ENCODE results near the gene SLC7A6OS. TPM values are rescaled to one million over a fixed set of nuclear protein-coding genes. Genes with fewer than 3 reads are reported as not detected.

SLC7A6OS gene
- total RNA-seq, 1 experiment from 2014 or later, result 12.1 TPM

DNA sequence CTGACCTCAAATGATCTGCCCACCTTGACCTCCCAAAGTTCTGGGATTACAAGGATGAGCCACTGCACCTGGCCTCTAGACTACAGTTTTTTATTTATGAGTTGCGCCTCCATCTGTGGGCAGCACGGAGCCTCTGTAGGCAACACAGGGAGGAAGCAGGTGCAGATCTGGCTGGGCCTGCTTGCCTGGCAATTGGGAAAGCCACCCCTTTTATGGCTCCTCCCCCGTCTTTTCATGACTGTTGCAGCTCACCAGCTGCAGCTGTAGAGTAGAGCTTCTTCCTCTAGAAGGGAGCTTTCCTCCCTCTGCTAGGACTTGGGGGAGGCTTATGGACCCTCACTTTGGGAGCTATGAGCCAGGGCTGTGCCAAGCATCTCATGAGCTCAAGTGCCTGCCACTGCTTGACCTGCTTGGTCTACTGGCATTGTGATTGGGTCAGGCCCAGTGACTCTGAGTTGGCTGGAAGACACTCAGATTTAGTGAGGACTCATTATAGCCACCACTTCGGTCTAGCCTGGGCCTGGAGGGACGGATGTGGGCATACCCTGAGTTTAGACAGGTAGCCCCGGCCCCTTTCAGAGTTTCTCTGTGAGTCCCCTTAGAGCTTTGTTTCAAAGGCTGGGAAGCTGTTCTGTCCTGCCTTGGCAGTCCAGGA is 53.4 kb downstream of the SLC7A6OS start:
- DNase-seq (ENCODE audit: low read depth), result peak; percentile 79

DNA sequence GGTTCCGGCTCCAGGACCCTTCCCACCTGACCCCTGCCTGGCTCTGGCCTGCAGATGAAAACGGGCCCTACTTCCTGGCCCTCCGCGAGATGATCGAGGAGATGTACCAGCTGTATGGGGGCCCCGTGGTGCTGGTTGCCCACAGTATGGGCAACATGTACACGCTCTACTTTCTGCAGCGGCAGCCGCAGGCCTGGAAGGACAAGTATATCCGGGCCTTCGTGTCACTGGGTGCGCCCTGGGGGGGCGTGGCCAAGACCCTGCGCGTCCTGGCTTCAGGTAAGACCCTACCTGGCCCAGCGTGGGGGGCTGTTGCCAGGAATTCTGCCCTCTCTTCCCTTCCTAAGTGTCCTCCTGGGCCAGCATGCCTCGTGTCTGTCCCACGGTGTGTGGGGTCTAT is 55.0 kb downstream of the SLC7A6OS start:
- DNase-seq (ENCODE audit: low read depth), result no peak

- DNase-seq (ENCODE audit: low read depth), result no peak
Observed at GRCh38 chr16:68253721-68254120, 57.0 kb downstream of the SLC7A6OS start.

DNA sequence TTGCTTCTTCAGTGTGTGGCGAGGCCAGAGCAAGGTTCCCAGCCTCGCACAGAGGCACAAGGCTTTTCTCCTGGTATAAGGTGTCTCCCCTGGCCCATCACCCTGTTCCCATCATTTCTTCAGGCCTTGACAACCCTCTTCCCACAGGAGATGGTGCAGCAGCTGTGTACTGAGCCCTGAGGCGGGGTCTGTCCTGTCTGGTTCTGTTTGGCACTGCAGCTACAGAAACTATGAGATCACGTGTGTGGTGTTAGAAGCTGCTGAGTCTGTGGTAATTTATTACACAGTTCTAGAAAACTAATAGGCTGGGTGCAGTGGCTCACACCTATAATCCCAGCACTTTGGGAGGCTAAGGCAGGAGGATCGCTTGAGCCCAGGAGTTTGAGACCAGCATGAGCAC is 58.4 kb downstream of the SLC7A6OS start:
- no peak for DNase-seq (ENCODE audit: low read depth)

DNA sequence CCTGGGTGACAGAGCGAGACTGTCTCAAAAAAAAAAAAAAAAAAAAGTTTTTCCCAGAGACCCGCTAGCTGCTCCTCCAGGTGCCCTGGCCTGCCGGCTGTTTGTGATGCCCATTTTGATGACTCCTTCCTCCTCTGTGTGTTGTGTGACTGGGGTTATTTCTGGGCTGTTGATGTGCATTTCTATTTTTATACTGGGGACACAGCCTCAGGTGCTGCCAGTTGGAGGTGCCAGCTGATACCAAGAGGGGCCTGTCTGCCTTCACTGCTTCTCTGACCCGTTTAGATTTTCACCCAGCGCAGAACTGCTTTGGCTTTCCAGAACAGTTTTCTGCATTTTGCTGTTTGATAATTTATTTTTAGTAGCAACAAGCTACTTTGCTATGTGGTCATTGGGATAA is 58.9 kb downstream of the SLC7A6OS start:
- no peak for DNase-seq (ENCODE audit: low read depth)

DNA sequence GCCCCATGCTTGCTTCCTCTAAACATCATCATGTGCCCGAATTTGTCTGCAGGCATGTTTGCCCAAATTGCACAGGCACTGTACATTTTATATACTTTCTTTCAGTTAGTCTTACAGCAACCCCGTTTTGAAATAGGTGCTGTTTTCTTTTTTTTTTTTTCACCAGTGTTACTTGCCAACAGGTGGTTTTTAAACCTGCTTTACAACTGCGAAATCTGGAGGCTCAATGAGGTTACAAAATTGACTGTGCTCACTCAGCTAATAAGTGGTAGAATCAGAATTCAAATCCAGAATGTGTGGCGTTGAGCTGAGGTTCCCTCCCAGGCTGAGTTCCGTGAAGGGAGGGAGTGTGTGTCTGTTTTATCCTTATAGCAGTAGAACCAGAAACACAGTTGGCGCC is 59.8 kb downstream of the SLC7A6OS start:
- no peak for DNase-seq (ENCODE audit: low read depth)

DNA sequence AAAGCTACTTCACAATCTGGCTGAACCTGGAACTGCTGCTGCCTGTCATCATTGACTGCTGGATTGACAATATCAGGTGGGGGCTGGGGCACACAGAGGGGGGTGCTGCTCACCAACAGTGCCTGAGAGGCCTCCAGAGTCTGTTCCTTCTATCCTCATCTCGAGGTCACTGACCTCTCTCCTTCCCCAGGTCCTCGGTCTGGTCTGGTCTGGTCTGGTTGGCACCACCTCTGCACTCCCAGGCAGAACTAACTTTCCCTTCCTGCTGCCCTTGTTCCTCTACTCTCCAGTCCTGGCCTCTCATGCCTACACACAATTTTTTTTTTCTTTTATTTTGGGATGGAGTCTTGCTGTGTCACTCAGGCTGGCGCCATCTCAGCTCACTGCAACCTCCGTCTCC is 61.4 kb downstream of the SLC7A6OS start:
- DNase-seq (ENCODE audit: low read depth), result no peak

Other genes starting within 250 kb of the SLC7A6OS start
- 22.3 and 26.5 TPM in 2 replicates for gene NFATC3, start 225.6 kb downstream of the SLC7A6OS start, total RNA-seq (2014; rRNA removed)
- gene ESRP2, start 74.8 kb downstream of the SLC7A6OS start, total RNA-seq (2014; rRNA removed), result 0.13 TPM in 1 of 2 replicates, not detected in the other
- 24.0 and 31.1 TPM in 2 replicates for gene PLA2G15, start 65.6 kb downstream of the SLC7A6OS start, total RNA-seq (2014; rRNA removed)
- gene SLC7A6, start 46.4 kb downstream of the SLC7A6OS start, total RNA-seq (2014; rRNA removed), result 14.9 and 19.3 TPM in 2 replicates
- gene PRMT7, start 73 bp upstream of the SLC7A6OS start, total RNA-seq (2014; rRNA removed), result 64.6 and 65.0 TPM in 2 replicates
- 0.17 TPM in 1 of 2 replicates, not detected in the other for gene SMPD3, start 137.6 kb upstream of the SLC7A6OS start, total RNA-seq (2014; rRNA removed)
- gene ZFP90, start 228.3 kb upstream of the SLC7A6OS start, total RNA-seq (2014; rRNA removed), result 27.6 and 38.7 TPM in 2 replicates

Measured in LHCN-M2 (cell line).